Measurements from ENCODE around the gene SLC30A3.
"Not testable (repeated sequence)": the region's sequence is repeated elsewhere in the genome, so short reads cannot be mapped to it uniquely, and the experiment has no call there.

Gene SLC30A3, protein sequence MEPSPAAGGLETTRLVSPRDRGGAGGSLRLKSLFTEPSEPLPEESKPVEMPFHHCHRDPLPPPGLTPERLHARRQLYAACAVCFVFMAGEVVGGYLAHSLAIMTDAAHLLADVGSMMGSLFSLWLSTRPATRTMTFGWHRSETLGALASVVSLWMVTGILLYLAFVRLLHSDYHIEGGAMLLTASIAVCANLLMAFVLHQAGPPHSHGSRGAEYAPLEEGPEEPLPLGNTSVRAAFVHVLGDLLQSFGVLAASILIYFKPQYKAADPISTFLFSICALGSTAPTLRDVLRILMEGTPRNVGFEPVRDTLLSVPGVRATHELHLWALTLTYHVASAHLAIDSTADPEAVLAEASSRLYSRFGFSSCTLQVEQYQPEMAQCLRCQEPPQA

DNA sequence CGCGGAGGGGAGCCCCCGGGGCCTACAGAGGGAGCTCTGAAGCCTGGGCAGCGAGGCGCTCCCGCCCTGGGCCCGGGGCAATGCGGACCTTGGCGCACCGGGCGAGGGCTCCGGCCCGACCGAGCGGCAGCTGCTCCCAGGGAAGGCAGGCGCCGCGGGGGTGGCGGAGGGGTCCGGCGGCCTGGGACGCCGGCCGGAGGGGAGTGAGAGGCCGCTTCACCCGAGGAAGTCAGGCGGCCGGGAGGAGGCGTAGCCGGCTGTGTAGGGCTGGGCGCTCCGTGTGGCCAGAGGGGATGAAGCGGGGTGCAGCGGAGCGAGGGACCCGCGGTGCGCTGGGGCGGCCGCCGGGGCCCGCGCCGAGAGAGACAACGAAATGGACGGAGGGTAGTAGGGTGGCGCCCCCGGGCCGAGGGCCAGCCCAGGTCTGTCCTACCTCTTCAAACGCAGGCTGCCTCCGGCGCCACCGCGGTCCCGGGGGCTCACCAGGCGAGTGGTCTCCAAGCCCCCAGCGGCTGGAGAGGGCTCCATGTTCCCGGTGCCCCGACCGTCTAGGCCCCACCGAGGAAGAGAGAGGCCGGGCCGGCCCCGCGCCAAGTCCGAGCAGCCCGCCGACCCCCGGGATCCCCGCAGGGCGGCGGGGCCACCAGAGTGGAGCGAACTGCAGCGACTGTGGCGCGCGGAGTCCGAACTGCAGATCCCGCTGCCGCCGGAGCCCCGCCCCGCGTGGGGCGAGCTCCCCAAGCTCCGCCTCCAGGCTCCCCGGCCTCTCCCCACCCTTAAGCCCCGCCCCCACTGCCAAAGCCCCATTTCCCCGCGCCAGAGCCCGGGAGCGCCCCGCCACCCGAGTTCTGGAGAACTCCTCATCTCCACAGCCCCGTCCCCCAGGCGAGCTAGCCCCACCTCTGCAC, at the start of gene SLC30A3:
SLC30A3 (minus strand) TSS at position 669 of the 908 bp plus-strand sequence; CDS start at position 528, 141 bp downstream.
- no peak for DNase-seq (ENCODE audit: low spot score)

DNA sequence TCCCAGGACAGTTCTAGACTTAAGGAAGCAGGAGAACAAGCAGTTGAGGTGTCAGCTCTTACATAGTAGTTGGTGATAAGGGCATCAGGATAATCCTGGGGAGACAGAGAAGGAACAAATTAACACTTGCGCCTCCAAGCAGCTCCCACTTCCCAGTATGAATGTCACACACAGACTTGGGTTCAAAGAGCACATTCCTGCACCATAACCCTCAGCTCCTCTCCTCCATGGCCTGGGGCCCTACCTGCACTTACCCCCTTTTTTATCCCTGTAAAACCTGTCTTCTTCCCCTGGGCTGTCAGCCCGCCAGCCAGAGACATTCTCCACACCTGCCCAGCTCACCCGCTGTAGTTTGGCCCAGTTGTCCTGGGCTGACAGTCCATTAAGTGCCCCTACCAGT, 49.3 kb upstream of the SLC30A3 start:
- DNase-seq (ENCODE audit: low spot score): no peak

DNA sequence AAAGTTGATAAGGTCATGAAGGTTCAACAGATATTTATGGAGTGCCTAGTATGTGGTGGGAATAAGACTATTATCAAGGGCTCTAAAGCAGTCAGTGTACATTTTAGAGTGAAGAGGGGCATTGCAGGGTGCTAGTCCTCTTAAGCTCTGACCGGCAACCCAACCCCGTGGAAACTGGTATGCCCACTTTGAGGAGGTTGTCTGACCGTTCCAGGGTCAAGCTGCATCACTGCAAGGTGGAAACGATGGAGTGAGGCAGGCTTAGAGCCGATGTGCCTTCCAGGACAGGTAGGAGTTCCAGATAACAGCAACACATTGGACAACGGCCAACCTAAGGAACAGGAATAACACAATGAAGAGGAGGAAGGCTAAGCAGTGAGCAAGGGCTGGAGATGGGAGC, 46.8 kb upstream of the SLC30A3 start:
- no peak for DNase-seq (ENCODE audit: low spot score)

DNA sequence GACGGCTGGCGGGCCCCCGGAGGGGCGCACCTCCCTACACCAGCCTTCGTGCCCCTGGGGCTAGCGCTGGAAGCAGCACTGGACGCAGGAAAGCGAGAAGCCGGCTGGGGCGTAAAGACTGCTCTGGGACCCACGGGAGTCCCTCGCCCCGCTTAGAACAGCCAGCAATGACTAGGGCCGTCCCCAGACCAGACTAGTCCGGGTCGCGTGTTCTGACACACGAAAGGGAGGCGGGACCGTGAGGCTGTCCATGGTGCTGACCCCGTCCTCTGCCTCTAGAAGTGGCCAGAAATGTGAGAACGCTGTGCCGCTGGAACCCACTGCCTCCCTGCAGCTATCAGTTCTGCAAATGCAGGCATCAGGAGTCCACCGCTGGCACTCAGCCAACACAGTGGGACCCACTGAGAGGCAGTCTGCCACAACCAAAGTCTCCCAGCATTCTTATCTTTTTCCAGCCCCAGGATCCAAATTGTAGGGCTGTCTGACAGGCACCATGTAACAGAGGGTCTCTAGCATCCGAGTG, 45.6 kb upstream of the SLC30A3 start, which contains the start of gene UCN:
UCN (minus strand) TSS at position 87 of the 523 bp plus-strand sequence. CDS start 550 bp downstream, outside the sequence.
- DNase-seq (ENCODE audit: low spot score): peak; percentile 25

DNA sequence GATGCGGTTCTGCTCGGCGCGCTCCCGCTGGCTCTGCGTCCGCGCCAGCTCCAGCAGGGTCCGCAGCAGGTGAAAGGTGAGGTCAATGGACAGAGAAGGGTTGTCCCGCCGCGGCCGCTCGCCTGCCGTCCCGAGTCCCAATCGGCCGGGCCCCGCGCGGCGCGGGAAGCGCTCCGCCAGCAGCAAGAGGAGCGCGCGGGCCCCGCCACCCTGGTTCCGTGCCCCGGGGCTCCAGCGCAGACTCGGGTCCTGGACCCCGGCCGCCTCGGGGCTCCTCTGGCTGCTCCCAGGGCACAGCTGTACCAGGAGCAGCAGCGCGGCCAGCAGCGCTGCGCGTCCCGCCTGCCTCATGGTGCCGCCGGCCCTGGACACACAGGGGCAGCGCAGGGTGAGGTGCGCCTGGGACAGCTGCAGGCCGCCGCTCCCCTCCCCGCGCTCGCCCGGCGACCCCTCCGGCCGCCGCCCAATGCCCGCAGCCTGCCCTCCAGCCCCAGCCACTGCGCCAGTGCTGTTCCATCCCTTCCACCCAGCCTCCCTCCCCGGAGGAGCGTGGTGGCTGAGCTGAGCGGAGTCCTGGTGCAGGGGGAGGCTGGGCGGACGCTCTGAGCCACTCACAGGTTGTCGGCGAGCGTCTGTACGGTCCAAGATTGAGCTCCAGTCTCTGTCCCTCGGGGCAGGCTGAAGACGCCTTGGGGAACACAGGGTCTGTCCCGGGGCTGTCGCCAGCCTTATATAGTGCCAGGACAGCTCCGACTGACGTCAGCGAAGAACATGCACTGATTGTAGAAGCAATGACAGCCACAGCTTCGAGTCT, 44.9 kb upstream of the SLC30A3 start:
- DNase-seq (ENCODE audit: low spot score): no peak

DNA sequence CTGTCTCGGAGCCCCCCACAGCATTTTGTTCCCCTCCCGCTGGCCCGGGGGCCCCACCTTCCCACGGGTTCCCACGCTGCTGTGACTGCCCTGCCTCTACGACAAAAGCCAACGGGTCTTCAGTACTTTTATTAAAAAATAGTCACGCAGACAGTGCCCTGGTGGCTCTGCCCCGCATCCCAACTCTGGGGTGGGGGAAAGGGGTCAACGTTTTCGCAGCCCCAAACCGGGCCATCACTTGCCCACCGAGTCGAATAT, 44.4 kb upstream of the SLC30A3 start:
- no peak for DNase-seq (ENCODE audit: low spot score)

DNA sequence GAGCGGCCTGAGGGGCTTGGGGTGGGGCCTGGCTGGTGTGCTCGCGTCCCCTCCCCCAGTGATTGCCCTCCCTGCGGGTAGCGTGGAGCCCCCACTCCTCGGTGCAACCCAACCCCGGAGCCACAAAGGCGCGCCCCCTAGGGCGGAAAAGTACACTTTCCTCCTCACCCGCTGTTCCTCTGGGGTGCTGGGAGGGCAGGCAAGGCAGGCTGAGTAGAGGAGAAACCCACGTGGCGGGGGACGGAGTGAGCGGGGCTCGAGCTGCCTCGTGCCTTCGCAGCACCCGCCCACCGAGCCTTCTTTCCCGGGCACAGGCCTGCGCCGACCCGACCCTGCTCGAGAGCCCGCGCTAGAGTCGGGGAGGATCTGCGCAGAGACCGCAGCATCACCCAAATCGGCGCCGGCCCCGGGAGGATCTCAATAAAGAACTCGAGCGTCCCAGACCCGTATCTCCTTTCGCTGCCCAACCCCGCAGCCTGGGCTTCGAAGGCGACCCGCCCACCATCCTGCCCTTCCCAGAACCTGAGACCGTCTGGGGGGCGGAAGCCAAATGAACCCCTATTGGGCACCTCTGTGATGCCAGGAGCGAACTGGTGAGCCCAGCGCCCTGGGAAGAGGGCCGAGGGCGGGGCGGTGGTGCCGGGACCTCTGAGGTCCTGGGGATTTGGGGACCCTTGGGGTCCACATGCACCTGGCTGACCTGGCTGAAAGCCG, 43.9 kb upstream of the SLC30A3 start:
- no peak for DNase-seq (ENCODE audit: low spot score)

DNA sequence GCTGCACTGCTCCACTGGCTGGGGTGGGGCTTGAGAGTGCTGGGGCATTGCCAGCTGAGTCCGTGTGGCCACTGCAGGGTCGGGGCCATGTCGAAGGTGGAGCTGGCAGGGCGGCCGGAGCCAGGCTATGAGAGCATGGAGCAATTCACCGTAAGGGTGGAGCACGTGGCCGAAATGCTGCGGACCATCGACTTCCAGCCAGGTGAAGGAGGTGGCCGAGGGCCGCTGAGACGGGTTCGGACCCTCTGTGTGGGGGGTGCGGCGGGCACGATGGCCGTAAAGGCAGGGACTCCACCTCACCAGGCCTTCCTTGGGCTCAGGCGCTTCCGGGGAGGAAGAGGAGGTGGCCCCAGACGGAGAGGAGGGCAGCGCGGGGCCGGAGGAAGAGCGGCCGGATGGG, 43.3 kb upstream of the SLC30A3 start:
- no peak for DNase-seq (ENCODE audit: low spot score)

DNA sequence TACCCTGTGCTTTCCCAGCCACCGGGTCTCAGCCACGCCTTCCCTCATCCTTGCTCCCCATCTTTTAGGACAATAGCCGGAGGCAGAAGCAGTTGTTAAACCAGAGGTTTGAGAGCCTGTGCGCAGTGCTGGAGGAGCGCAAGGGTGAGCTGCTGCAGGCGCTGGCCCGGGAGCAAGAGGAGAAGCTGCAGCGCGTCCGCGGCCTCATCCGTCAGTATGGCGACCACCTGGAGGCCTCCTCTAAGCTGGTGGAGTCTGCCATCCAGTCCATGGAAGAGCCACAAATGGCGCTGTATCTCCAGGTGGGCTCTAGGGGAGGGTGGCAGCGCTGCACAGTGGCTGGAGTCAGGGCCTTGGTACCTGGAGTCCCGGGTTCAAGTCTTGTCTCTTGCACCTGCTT, 42.7 kb upstream of the SLC30A3 start:
- no peak for DNase-seq (ENCODE audit: low spot score)

DNA sequence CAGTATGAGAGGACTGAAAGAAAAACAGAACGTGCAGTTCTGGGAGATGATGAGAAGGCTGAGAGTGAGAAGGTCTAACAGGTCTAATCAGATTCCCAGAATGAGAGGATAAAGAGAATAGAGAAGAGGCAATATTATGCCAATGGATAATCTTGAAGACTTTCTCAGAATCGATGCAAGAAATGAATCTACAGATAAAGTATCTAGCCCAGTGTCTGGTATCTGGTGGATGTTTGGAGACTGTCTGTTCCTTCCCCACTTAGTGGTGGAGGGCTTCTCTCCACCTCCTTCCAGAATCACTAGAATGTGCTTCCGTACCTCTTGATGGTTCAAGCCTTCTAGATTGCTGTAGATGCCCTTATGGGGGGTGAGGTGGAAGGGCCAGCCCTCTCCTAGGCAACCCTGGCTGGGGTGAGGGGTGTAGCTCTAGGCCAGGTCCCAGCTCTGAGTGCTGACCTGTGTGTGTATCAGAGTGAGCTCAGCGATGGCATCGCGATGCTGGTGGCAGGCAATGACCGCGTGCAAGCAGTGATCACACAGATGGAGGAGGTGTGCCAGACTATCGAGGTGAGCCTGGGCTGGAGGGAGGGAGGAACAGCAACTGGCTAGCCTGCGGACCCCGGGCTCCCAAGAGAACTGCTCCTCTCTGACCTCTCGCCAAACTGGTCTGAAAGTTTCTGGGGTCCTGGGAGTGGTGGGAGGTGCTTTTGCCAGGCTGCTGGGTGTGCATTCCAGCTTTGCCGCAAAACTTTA, 41.8 kb upstream of the SLC30A3 start:
- DNase-seq (ENCODE audit: low spot score): no peak

DNA sequence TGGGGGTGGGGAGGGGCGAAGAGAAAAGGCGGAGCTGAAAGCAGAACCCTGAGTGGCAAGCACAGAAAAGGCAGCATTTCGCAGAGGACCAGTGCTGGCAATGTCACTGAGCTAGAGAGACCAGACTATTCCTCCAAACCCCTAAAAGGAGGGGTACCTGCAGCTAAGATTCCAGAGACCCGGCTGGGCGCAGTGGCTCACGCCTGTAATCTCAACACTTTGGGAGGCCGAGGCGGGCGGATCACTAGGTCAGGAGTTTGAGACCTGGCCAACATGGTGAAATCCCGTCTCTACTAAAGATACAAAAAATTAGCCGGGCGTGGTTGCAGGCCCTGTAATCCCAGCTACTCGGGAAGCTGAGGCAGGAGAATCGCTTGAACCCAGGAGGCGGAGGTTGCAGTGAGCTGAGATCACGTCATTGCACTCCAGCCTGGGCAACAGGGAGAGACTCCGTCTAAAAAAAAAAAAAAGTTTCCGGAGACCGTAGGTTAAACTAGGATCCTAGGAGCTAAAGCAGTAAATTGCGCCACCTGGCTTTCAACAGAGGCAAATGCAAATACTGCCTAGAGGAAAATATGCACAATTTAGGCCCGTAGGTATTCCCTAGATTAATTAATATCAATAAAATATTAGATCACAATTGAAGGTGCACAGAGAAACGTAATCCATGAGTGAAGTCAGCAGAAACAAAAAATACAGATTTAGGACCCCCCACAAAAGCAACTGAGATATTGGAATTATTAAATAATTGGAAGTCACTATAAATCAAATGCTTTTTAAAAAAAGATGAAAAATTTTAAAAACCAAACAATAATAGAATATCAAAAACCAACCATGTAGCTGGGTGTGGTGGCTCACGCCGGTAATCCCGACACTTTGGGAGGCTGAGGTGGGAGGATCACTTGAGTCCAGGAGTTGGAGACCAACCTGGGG, 40.5 kb upstream of the SLC30A3 start:
- DNase-seq (ENCODE audit: low spot score): peak; percentile 82

DNA sequence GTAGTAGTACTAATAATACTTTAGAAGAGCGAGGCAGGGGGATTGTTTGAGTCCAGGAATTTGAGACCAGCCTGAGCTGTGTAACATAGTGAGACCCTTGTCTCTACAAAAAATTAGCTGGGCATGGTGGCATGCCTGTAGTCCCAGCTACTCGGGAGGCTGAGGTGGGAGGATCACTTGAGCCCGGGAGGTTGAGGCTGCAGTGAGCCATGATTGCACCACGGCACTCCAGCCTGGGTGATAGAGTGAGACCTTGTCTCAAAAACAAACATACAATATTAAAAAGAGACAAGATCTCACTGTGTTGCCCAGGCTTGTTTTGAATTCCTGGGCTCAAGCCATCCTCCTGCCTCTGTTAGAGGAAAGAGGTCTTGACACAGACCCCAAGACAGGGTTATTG, 37.8 kb upstream of the SLC30A3 start:
- not testable (repeated sequence) for DNase-seq (ENCODE audit: low spot score)

DNA sequence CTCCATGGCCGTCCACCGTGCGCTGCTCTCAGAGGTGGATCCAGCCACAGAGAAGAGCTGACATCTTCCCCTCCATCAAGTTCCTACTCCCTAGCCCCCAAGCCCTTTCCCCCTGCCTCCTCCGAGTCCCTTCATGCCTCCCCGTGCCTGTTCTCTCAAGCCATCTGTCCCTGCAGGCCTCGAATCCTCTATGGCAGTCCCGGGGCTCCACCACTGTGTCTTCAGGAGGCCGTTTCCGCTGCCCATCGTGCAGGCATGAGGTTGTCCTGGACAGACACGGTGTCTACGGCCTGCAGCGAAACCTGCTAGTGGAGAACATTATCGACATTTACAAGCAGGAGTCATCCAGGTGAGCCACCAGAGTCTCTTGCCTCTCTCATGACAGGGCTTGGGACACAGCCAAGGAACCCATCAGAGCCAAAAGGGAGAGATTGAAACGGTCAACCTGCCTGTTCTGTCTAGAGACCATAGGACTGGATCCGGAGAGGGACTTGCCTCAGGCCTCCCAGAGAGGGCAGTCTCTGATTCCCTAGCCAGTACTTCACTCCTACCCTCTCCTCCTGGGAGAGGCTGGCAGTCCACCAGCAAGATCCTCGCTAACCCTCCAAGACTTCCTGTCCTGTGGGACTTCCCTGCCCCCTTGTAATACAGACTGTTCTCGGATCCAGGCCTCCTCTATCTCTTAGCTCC, 35.7 kb upstream of the SLC30A3 start:
- DNase-seq (ENCODE audit: low spot score): no peak

DNA sequence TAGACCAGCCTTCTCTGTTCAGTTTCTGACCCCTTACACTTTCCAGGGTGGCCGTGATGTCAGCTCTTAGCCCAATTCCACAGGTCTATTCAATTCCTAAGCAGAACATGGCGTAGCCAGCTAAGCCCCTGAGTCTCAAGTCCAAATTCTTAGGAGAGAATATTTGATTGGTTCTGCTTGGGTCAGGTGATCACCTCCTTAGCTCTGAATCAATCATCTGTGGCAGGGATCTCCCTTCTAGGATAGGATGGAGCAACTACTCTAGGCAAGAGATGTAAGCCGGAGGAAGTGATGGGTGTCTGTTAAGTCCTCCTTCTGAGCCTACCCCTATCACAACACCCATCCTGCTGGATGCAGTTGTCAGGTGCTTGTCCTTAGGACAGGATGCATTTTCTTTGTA, 34.3 kb upstream of the SLC30A3 start:
- DNase-seq (ENCODE audit: low spot score): no peak

DNA sequence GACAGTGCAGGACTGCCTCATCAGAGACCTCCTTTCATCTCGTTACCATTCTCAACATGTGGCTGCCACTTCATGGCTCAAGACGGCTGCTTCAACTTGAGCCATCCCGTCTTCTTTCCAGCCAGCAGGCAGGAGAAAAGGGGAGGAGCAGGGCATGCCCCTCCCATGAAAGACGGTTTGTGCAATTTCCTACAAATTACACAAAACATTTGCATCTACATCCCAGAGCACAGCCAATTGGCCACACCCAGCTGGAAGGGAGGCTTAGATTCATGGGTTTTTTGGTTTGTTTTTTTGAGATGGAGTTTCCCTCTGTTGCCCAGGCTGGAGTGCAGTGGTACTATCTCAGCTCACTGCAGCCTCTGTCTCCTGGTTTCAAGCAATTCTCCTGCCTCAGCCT, 33.6 kb upstream of the SLC30A3 start:
- DNase-seq (ENCODE audit: low spot score): no peak

DNA sequence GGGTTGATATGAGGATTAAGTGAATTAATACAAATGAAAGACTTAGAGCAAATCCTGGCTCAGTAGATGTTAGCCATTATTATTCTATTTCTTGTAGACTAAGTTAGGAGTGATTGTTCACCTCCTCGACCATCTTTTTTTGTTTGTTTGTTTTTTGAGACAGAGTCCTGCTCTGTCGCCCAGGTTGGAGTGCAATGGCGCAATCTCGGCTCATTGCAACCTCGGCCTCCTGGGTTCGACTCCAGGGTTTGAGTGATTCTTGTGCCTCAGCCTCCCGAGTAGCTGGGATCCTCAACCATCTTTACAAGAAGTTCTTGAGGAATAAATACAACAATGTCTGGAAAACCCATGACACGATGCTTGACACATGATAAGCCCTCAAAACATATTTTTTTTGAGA, 32.1 kb upstream of the SLC30A3 start:
- no peak for DNase-seq (ENCODE audit: low spot score)

DNA sequence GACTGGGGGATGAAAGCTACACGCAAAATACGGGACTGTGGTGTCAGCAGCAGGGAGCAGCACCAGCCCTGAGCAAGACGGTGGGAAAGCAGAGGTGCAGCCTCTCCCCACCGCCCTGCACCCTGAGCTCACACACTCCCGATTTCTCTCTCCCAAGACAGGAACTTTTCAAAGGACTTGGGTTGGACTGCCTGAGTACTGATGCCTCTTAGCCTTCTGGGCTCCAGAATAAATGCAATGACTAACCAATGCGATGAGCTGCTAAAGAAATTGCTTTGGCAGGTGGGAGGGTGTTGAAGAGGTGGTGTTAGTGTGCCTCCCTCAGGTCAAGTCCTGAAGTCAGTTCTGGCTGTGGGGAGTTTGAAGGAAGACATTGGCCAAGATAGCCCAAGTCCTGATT, 29.0 kb upstream of the SLC30A3 start:
- DNase-seq (ENCODE audit: low spot score): no peak

DNA sequence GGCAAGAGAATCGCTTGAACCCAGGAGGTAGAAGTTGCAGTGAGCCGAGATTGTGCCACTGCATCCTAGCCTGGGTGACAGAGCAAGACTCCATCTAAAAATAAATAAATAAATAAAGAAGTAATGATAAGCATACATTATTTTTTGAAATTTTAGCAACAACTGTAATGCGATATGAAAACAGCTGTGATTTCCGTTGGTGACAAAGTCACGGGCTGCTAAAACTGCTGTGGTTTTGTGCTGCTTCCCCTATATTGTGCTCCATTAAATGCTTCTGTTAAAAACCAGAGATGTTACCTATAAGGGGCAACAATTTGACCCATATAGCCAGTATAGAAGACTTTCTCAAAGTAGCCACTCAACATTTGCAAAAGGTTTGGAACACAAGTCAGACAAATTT, 27.7 kb upstream of the SLC30A3 start:
- no peak for DNase-seq (ENCODE audit: low spot score)

DNA sequence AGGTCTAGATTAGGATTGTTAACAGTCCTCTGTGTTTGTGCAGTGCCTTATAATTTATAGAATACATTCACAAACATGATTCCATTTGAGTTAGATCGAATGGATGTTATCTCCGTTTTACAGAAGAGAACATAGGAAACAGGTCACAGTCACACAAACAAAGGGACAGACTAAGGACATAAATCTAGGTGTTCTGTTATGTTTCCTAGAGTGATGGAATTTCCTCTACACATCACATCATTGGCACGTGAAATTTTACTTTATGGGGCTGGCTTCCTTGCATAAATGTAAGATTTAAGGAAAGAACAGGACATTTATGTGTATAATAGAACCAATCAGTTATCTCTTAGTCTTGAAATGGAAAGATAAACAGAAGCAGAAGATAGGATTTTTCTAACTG, 25.8 kb upstream of the SLC30A3 start:
- DNase-seq (ENCODE audit: low spot score): no peak

Measured in kidney tubule cell (primary cell).